Fibroblast of villous mesenchyme (primary cell): Measurements from ENCODE around the gene GRAMD1B. TPM values are rescaled to one million over a fixed set of nuclear protein-coding genes. Genes with fewer than 3 reads are reported as not detected.

Experiments used
- DNase-seq: peaks from one replicate; pipeline ENCODE4 v3.0.0-alpha.2; 2010; ENCODE audit warnings: low read depth
- H3K4me3 ChIP-seq: 2 replicates; pipeline ENCODE4 v1.5.1; 2011; ENCODE audit warnings: low read depth, mild to moderate bottlenecking, low read length
- total RNA-seq: library from RNA; depleted of rRNA; stranded (reverse); fragments of >200 nt; gene quantifications from 2 replicates; pipeline ENCODE4 v1.2.3, GENCODE V29; 2012
- TF ChIP-seq, protein P1 (sequence below): IDR thresholded peaks from 2 replicates; pipeline ENCODE4 v1.5.1; 2012; ENCODE audit warnings: low read depth, mild to moderate bottlenecking, low read length; ENCODE audit not compliant: insufficient read depth

Gene GRAMD1B
- total RNA-seq, 1 donor = 6.0 TPM

DNA sequence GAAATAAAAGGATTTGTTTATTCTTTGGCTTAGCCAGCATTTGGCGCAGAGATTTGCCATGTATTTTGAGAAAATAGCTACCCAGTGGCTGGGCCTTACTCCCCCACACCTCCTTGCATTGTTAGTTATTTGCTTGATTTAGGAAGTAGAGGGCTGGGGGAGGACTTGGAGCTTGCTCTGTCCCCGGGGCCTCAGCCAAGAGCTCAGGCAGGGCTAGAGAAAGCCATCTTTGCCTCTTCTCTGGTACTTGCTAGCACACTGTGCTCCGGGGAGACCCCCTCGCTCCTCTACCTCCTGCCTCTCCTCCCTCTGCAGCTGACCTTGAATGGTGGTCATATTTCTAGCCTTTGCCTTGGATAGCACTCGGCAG lies 131.3 kb downstream of the GRAMD1B start:
- TF ChIP-seq, protein P1, sequence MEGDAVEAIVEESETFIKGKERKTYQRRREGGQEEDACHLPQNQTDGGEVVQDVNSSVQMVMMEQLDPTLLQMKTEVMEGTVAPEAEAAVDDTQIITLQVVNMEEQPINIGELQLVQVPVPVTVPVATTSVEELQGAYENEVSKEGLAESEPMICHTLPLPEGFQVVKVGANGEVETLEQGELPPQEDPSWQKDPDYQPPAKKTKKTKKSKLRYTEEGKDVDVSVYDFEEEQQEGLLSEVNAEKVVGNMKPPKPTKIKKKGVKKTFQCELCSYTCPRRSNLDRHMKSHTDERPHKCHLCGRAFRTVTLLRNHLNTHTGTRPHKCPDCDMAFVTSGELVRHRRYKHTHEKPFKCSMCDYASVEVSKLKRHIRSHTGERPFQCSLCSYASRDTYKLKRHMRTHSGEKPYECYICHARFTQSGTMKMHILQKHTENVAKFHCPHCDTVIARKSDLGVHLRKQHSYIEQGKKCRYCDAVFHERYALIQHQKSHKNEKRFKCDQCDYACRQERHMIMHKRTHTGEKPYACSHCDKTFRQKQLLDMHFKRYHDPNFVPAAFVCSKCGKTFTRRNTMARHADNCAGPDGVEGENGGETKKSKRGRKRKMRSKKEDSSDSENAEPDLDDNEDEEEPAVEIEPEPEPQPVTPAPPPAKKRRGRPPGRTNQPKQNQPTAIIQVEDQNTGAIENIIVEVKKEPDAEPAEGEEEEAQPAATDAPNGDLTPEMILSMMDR = no peak
- no peak overlapping the region for H3K4me3 ChIP-seq
- DNase-seq = no peak

DNA sequence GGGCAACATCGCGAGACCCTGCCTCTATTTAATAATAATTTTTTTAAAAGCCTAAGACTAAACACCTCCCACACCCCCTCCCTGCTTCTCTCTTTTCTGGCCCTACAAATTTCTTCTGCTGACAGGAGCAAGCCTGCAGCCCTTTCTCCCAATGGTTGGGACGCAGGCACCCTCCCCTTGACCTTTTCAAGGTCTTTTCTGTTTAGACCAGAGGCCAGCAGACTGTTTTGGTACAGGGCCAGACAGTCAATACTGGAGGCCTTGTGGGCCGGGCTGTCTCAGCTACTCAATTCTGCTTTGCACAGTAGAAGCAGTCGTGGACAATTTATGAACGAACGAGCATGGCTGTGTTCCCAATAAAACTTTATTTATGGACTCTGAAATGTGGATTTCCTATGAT lies 132.1 kb downstream of the GRAMD1B start:
- no peak for DNase-seq
- TF ChIP-seq, protein P1 = no peak

DNA sequence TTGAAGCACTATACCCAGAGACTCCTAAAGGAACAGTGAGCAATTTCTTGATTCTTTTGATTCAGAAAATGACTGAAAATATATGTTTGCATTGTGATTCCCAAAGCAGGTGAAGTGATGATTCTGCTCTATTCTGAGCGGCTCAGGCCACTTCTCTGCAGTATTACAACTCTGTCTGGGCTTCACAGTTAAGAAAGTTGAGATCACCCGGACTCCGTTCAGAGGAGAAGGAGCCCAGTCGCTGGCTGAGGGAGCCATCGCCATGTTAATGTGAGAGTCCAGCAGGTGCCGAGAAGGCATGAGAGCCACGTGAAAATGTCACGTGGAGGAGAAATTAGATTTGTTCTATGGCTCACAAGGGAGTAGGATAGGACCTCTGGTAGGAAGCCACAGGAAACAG lies 132.8 kb downstream of the GRAMD1B start:
- TF ChIP-seq, protein P1 = no peak
- DNase-seq = no peak
- no peak overlapping the region for H3K4me3 ChIP-seq

More for the DNA sequence above, 132.1 kb downstream of the GRAMD1B start:
- H3K4me3 ChIP-seq = no peak overlapping the region

DNA sequence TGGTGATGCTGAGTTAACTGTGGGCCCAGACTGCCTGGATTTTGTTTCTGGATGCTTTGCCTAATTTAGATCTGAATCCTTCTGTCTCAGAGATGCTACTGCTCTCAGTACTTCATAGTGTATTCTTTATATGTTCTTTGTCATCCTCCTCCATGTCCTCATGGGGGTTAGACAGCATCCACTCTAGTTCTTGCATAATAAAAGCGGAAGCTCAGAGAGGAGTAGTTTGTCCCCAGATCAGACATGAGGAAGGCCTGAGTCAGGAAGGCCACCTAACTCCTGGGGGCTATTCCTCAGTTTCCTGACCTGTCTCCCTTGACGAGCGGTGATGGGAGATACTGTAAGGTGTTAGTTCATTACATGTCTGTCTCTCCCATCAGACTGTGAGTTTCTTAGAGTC lies 134.2 kb downstream of the GRAMD1B start:
- TF ChIP-seq, protein P1 = no peak
- no peak overlapping the region for H3K4me3 ChIP-seq
- no peak for DNase-seq

DNA sequence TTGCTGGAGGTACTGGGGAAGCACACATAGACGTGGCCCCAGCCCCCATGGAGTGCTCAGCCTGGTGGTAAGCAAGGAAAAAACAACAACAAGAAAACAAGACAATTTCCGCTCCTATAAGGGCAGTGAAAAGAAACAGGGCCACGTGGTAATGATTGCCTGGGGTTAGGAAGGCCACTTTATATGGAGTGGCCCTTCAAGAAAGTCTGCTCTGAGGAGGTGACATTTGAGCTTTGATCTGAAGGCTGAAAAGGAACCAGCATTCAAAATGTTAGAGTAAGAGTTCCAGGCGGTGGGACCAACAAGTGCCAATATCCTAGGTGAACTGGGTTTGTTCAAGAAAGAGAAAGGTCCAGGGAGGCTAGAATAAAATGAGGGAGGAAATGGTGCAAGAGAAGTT lies 136.8 kb downstream of the GRAMD1B start:
- H3K4me3 ChIP-seq = no peak overlapping the region
- DNase-seq = no peak
- TF ChIP-seq, protein P1 = no peak

- TF ChIP-seq, protein P1 = no peak
- no peak for DNase-seq
- H3K4me3 ChIP-seq = no peak overlapping the region
Observed at GRCh38 chr11:123567466-123567865, 137.4 kb downstream of the GRAMD1B start.

- DNase-seq = no peak
- TF ChIP-seq, protein P1 = no peak
- H3K4me3 ChIP-seq = no peak overlapping the region
Observed at GRCh38 chr11:123568367-123568870, 138.3 kb downstream of the GRAMD1B start.
